HG02759 (cell line): ENCODE data around the gene AGAP1.

Experiments
- ATAC-seq: cut with Tn5 transposase; IDR thresholded peaks from one replicate; pipeline ENCODE4 v1.9.1; 2021; ENCODE audit warnings: mild to moderate bottlenecking, moderate library complexity; ENCODE audit not compliant: unreplicated experiment

Gene AGAP1

DNA sequence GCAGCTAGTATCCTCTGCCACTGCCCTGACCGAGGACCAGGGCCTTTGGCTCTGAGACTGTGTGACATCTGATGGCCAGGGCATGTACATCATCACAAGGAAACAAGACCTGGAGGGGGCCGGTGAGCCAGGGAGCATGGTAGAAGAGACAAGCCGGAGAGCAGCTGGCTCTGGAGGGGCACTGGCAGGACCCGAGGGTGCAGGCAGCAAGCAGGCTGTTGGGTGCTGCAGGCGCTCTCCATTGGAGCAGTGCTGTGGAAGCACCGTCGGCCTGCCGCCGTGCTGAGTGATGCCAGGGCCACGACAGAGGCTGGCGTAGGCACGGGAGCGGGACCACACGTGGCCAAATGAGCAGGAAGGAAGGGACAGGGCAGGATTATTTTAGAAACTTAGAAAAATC, 339.1 kb downstream of the AGAP1 start:
- no peak for ATAC-seq

GRCh38 chr2:235833971-235834620, 340.3 kb downstream of the AGAP1 start:
- ATAC-seq: no peak

- ATAC-seq: no peak
Observed at GRCh38 chr2:235834781-235835180, 340.9 kb downstream of the AGAP1 start.

- no peak for ATAC-seq
Observed at GRCh38 chr2:235835810-235836209, 342.0 kb downstream of the AGAP1 start.

DNA sequence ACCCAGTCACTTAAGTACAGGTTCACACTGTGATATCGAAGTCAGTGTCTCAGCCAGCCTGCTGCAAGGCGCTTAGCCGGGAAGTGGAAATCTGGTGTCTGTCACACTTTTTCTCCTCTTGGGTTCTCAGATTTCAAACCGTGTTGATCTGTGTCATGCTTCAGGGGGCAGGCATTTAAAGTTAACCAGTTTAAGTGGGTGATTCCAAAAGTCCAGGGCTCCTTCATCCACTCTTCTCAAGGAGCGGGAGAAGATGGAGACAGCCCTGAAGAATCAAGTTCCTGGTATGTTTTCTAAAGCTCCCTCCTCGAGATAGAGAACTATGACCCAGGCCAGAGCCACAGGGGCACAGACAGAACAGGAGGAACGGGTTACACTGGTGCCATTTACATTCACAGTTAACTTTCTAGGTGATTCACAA, 342.7 kb downstream of the AGAP1 start:
- ATAC-seq: no peak

- ATAC-seq: no peak
Observed at GRCh38 chr2:235839226-235839625, 345.4 kb downstream of the AGAP1 start.

GRCh38 chr2:235839974-235840373, 346.1 kb downstream of the AGAP1 start:
- ATAC-seq: no peak

DNA sequence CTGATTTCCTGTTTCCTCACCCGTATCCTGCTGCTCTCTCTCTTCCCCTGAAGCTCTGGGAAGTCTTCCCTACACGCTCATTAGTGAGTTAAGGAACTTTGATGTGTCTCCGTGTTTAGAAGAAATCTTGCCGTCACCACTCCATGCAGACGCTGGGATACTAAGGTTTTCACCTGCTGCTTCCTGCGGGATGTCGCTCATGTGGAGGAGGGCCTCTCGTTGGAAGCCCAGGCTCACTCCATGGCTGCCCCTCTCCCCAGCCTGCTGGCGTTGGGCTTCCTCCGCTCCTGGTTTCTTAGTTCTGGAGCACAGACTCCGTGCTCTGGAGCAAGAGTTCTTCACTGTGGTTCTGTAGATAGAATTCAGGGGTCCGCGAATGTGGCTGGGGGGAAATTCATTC, 348.0 kb downstream of the AGAP1 start:
- ATAC-seq: no peak

DNA sequence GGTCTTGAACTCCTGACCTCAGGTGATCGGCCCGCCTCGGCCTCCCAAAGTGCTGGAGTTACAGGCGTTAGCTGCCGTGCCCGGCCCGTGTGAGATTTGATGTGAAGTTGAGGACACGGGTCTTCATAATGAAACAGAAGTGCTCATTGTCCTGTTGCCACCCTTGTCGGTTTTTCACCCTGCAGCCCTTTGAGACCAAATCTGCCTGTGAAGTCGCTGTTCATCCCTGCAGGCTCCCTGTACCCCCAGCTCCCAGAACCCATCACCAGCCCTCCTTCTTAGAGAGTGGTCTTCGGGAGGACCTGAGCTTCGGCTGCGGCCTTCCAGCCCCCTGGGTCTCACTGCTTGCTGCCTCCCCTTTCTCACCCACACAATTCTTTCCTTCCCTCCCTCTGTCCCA, 349.1 kb downstream of the AGAP1 start:
- no peak for ATAC-seq

DNA sequence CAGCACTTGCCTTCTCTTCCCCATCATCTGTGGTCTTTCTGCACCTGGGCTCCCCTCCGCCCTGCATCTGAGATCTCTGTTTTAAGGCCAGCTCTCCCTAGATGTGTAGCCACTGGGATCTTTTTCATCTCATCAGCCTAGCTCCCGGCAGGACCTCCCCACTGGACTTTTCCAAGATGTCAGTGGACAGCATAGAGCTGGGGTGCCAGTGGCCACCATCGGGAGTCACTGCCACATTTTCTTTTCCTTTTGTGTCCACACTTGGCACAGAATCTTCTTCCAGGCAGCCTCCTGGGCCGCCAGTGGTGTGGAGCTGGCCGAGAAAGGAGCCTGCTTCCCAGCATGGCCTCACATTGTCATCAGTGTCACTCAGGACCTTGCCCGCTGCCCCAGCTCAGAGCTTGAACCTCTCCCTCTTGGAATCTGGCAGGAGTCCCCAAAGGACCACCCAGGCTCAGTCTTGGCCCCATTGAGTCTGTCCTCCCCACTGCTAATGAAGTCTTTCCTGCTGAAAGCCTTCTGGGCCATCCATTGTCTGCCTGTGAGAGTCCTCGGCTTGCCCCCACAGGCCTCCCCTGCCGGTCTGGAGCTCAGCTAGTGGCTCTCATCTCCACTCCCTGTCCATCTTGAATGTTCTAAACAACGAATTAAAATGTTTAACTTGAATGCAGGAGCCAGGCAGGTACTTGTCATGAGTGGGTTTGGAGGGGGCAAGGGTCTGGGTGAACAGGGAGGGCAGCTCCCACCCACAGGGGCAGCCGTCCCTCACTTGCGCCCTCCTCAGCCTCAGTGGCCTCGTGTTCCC, 349.9 kb downstream of the AGAP1 start:
- ATAC-seq: no peak

- no peak for ATAC-seq
Observed at GRCh38 chr2:235844561-235844960, 350.7 kb downstream of the AGAP1 start.

- no peak for ATAC-seq
Observed at GRCh38 chr2:235845245-235845644, 351.4 kb downstream of the AGAP1 start.

GRCh38 chr2:235847576-235847975, 353.7 kb downstream of the AGAP1 start:
- ATAC-seq: no peak

- no peak for ATAC-seq
Observed at GRCh38 chr2:235848055-235848454, 354.2 kb downstream of the AGAP1 start.

- ATAC-seq: no peak
Observed at GRCh38 chr2:235848946-235849345, 355.1 kb downstream of the AGAP1 start.

GRCh38 chr2:235849489-235849888, 355.6 kb downstream of the AGAP1 start:
- no peak for ATAC-seq

- no peak for ATAC-seq
Observed at GRCh38 chr2:235850289-235850688, 356.4 kb downstream of the AGAP1 start.

GRCh38 chr2:235850771-235851551, 357.1 kb downstream of the AGAP1 start:
- no peak for ATAC-seq

DNA sequence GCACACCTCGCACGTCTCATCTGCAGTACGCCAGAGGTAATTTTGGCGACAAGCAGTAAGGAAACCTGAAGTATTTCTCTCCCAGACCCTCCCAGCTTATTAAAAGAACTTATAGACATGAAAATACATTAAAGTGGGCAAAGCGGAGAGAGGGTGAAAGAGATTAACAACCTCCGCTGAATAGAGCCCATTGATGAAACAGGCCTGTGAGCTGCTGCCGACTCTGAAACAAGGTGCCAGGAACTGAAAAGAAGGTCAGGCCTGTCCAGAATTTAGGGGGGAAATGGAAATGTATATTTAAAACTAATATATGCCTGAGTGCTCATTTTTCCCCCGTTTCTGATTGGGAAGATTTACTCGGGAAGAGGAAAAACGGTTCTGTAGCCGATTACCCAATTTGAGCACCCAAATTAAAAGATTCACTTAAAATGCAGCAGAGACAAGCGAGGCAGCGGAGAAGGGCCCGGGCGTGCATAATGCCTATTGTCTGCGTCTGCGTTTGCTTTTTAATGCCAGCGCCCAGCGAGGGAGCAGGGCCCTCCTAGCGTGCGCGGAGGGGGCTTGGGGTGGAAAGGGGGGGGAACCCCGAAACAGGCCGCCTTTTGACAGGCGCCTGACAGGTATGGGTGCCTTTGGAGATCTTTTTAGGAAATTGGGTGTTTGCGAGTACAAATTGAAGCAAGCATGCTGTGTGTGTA, 358.1 kb downstream of the AGAP1 start:
- ATAC-seq: no peak

GRCh38 chr2:235852526-235852920, 358.7 kb downstream of the AGAP1 start:
- ATAC-seq: no peak

DNA sequence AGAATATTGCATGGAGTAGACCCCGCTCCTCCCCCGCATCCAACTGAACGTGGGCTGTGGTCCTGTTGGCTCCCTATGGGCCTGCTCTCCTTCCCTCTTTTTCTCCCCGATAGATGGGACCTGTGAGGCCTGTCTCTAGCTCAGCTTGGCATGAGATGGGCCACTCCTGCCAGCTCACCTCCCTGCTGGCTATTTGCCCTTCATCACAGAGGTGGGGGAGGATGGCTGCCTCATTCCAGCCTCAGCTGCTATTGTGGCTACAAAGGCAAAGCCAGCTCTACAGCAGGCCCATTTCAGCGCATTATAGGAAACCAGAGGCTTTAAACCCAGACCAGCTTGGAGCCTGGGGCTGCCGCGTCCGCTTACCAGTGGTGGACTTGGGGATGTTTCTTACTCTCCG, 360.4 kb downstream of the AGAP1 start:
- no peak for ATAC-seq
